Effector memory CD4-positive, alpha-beta T cell (primary cell): Measurements from ENCODE around the gene E4F1.

ENCODE experiments used
- DNase-seq, 3 donors: peaks; one replicate each; pipeline ENCODE4 v3.0.0-alpha.2; 2020
- H3K27ac ChIP-seq: 2 replicates; pipeline ENCODE4 v1.7.0; 2013; ENCODE audit warnings: mild to moderate bottlenecking, low read length, moderate library complexity; ENCODE audit not compliant: insufficient read depth, poor library complexity, severe bottlenecking
- H3K27me3 ChIP-seq: replicated peaks from 2 replicates; pipeline ENCODE4 v1.7.0; 2013; ENCODE audit warnings: mild to moderate bottlenecking, low read length; ENCODE audit not compliant: insufficient read depth, control insufficient read depth, poor library complexity, severe bottlenecking
- H3K36me3 ChIP-seq: 2 replicates; pipeline ENCODE4 v1.7.0; 2013; ENCODE audit warnings: mild to moderate bottlenecking, low read length, moderate library complexity; ENCODE audit not compliant: control insufficient read depth, insufficient read depth
- H3K4me1 ChIP-seq: 2 replicates; pipeline ENCODE4 v1.7.0; 2013; ENCODE audit warnings: low read length, mild to moderate bottlenecking; ENCODE audit not compliant: control insufficient read depth, insufficient read depth, poor library complexity, severe bottlenecking
- H3K4me3 ChIP-seq: 2 replicates; pipeline ENCODE4 v1.7.0; 2013; ENCODE audit warnings: low read length, low read depth, mild to moderate bottlenecking; ENCODE audit not compliant: insufficient read depth, poor library complexity, severe bottlenecking
- H3K9me3 ChIP-seq: 2 replicates; pipeline ENCODE4 v1.7.0; 2013; ENCODE audit warnings: mild to moderate bottlenecking, low read length, moderate library complexity; ENCODE audit not compliant: control insufficient read depth

The E4F1 gene

DNA sequence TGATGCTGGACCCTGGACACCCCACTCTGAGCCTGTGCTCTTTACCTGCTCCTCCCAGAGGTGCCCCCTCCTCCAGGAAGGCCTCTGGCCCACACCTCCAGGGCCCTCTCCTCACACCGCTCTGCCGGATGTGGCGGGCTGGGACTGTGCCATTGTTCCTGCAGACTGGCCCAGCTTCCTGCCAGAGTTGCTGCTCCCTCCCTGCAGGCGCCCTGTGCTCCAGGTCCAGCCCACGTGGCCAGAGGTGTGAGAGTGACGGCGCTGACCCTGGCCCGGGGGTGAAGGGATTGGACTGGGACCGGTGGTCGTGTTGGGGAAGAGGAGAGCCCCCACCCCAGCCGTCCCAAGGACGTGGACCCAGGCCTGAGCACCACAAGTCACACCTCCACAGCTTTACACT lies 5.7 kb downstream of the E4F1 start:
- no peak overlapping the region for H3K4me3 ChIP-seq
- no peak for DNase-seq
- no peak overlapping the region for H3K27ac ChIP-seq
- peaks cover 60% of the 10 kb centered on the region for H3K36me3 ChIP-seq
- no peaks in the 10 kb centered on the region for H3K27me3 ChIP-seq
- no peaks in the 10 kb centered on the region for H3K9me3 ChIP-seq
- peaks cover 2% of the 10 kb centered on the region for H3K4me1 ChIP-seq

DNA sequence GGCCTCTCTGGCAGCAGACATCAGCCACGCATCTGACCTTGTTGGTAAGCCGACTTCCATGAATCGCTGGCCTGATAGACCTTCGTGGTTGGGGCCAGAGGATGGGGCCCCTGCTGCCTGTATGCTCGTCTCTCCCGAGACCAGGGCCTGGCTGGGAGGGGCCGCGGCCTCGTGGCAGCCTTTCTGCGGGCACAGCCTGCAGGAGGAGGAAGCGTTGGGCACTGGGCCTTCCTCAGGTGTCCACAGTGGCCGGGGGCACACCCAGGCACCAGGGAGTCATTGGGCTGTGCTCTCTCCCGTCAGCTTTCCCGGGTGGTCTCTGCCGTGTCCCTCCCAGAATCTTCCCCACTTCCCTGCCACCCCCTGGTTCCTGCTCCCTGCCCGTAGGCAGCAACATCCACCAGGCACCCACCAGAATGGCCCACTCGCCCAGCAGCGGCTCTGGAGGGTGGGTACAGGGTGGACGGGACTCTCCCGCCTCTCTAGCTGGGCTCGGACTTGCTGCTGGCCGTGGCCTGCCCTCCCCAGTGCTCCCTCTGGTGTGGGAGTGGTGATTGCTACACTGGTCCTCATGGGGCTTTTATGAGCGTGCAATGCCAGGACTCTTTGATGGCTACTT lies 6.3 kb downstream of the E4F1 start:
- Histone ChIP-seq H3K36me3 (peaks cover 67% of the 10 kb centered on the region), H3K27me3 (no peaks in the 10 kb centered on the region), H3K9me3 (no peaks in the 10 kb centered on the region), H3K27ac (no peak overlapping the region), H3K4me1 (no peaks in the 10 kb centered on the region), H3K4me3 (no peak overlapping the region)
- no peak for DNase-seq

DNA sequence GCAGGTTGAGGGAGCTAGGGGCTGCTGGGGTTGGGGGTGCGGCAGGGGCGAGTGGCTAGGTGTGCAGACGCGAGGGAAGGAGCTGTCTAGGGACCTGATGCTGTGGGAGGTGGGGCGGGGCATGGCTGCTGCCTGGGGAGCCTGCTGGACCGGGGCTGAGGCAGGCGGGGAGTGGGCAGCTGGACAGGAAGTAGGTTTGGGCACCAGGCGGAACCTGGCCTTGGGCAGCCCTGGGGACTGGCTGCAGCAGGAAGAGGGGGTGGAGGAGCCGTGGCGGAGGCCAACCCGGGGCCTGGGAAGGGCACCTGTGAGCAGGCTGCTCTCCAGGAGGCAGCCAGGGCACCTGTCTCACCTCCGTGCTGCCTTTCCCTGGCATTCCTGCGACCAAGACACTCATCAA lies 7.0 kb downstream of the E4F1 start:
- Histone ChIP-seq H3K27me3 (no peaks in the 10 kb centered on the region), H3K27ac (no peak overlapping the region), H3K4me1 (no peaks in the 10 kb centered on the region), H3K36me3 (peaks cover 73% of the 10 kb centered on the region), H3K9me3 (no peaks in the 10 kb centered on the region), H3K4me3 (no peak overlapping the region)
- DNase-seq = no peak

DNA sequence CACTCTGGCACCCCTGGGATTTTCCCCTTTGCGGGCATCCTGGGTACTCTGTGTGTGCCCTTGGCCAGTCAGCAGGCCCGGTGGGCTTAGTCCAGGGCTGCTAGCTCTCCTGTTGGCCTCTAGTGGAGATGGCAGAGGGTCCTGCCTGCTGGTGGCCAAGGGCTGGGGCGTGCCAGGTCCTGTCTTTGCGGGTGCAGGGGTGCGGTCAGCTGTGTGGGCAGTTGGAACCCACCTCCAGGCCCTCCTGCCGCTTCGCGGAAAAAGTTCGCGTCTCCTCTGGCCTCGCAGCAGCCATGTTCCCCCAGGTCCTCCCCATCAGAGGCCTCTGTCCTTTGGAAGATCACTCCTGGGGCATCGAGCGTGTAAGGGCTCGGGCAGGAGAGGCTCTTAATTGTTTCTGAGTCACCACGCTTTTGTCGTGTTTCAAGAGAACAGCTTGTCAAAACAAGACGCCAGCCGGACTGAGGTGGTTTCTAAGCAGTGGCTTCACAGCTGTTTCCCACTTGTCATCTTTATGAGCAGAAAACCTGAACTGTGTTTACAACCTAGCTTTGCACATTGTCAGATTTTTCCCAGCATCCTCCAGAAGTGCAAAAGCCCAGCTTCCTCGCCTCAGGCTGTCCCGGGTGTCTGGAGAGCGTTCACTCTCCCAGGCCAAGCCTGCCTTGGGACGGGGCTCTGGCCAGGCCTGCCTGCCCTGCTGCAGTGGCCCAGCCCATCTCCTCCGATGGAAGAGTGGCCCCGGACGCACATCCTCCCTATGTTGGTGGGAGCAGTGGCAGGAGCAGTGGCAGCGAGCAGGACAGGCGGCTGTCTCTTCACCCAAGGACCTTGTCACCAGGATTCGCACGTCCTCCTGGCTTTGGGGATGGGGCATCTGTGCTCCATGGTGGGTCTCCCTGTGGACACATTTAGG lies 7.9 kb downstream of the E4F1 start:
- no peak for DNase-seq
- Histone ChIP-seq H3K27me3 (peaks cover 3% of the 10 kb centered on the region), H3K36me3 (peaks cover 75% of the 10 kb centered on the region), H3K4me3 (no peak overlapping the region), H3K27ac (no peak overlapping the region), H3K9me3 (no peaks in the 10 kb centered on the region), H3K4me1 (peaks cover 2% of the 10 kb centered on the region)

DNA sequence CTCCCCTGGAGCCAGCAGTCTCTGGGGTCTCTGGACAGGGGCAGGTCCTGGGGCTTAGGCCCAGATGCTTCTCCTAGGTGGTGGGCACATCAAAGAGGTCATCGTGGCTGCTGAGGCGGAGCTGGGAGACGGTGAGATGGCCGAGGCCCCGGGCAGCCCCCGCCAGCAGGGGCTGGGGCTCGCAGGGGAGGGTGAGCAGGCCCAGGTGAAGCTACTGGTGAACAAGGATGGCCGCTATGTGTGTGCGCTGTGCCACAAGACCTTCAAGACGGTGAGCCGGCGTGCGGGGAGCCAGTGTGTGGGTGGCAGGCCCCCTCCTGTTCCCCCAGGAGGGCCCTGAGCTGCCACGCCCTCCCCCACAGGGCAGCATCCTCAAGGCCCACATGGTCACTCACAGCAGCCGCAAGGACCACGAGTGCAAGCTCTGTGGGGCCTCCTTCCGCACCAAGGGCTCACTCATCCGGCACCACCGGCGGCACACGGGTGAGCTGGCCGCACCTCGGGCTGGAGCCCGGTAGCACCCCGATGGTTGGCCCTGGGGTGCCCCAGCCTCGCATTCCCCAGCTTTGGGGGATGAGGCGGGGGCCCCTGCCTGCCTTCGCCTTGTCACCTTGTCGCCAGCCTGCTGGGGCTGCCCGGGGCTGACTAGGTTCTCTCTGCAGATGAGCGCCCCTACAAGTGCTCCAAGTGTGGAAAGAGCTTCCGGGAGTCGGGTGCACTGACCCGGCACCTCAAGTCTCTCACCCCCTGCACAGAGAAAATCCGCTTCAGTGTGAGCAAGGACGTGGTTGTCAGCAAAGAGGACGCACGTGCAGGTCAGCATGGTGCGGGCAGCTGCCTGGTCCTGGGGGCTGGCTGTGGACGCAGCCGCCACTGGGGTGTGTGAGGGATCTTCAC lies 9.0 kb downstream of the E4F1 start:
- Histone ChIP-seq H3K27ac (no peak overlapping the region), H3K9me3 (no peaks in the 10 kb centered on the region), H3K4me3 (no peak overlapping the region), H3K27me3 (peaks cover 7% of the 10 kb centered on the region), H3K36me3 (peaks cover 75% of the 10 kb centered on the region), H3K4me1 (peaks cover 11% of the 10 kb centered on the region)
- no peak for DNase-seq

DNA sequence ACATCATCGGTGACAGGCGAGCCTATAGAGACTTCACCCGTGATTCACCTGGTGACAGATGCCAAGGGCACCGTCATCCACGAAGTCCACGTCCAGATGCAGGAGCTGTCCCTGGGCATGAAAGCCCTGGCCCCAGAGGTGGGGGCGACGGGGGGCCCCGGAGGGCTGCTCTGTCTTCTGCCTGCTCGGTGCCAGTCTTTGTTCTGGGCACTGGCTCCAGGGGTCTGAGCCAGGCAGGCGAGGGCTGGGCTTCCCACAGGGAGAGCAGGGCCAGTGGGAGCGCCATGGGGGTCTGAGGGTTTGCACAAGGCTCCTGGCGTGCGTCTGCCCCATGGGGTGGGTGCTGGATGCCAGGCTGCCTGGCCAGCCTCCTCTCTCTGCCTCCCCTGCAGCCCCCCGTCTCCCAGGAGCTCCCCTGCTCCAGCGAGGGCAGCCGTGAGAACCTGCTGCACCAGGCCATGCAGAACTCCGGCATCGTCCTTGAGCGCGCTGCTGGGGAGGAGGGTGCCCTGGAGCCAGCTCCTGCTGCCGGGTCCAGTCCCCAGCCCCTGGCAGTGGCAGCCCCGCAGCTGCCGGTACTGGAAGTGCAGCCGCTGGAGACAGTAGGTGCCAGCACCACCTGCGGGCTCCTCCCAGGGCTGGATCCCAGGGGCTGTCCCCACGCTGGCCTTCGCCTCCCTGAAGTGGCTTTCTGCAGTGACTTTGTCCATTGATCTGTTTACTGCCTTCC lies 9.8 kb downstream of the E4F1 start:
- DNase-seq = no peak
- H3K36me3 ChIP-seq = peaks cover 73% of the 10 kb centered on the region
- H3K4me3 ChIP-seq = no peak overlapping the region
- no peak overlapping the region for H3K27ac ChIP-seq
- peaks cover 7% of the 10 kb centered on the region for H3K27me3 ChIP-seq
- H3K9me3 ChIP-seq = no peaks in the 10 kb centered on the region
- H3K4me1 ChIP-seq = peaks cover 11% of the 10 kb centered on the region

DNA sequence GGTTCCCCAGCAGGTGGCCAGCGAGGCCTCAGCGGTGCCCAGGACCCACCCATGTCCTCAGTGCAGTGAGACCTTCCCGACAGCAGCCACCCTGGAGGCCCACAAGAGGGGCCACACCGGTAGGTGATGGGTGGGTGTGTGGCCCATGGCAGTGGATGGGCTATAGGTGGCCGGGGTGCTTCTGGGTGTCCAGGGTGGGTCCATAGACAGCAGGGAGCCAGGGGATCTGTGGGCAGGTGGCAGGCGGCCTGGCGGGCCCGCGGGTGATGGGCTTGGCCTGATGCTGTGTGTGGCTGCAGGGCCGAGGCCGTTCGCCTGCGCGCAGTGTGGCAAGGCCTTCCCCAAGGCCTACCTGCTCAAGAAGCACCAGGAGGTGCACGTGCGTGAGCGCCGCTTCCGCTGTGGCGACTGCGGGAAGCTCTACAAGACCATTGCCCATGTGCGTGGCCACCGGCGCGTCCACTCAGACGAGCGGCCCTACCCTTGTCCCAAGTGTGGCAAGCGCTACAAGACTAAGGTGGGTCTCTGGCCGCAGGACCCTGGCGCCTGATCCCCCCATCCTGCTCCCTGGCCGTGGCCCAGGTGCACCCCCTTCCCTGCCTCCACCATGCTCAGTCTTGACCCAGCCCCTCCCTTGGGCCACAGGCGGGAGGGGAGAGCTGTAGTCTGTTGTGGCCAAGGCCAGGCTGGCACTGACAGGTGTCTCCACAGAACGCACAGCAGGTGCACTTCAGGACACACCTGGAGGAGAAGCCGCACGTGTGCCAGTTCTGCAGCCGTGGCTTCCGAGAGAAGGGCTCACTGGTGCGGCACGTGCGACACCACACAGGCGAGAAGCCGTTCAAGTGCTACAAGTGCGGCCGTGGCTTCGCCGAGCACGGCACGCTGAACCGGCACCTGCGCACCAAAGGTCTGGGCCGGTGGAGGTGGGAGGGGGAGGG lies 10.8 kb downstream of the E4F1 start:
- Histone ChIP-seq H3K9me3 (no peaks in the 10 kb centered on the region), H3K36me3 (peaks cover 64% of the 10 kb centered on the region), H3K27me3 (peaks cover 7% of the 10 kb centered on the region), H3K4me1 (peaks cover 11% of the 10 kb centered on the region), H3K4me3 (no peak overlapping the region), H3K27ac (no peak overlapping the region)
- no peak for DNase-seq

DNA sequence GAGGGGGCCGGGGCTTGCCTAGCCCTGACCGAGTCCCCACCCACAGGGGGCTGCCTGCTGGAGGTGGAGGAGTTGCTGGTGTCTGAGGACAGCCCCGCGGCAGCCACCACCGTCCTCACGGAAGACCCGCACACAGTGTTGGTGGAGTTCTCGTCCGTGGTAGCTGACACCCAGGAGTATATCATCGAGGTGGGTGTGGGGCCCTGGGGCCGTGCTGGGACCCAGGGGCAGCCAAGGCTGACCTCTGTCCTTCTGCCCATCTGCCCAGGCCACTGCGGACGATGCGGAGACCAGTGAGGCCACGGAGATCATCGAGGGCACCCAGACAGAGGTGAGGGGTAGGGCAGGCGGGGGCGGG lies 11.4 kb downstream of the E4F1 start:
- H3K4me1 ChIP-seq = peaks cover 11% of the 10 kb centered on the region
- H3K27me3 ChIP-seq = peaks cover 7% of the 10 kb centered on the region
- DNase-seq = no peak
- H3K4me3 ChIP-seq = no peak overlapping the region
- no peak overlapping the region for H3K27ac ChIP-seq
- no peaks in the 10 kb centered on the region for H3K9me3 ChIP-seq
- peaks cover 57% of the 10 kb centered on the region for H3K36me3 ChIP-seq

DNA sequence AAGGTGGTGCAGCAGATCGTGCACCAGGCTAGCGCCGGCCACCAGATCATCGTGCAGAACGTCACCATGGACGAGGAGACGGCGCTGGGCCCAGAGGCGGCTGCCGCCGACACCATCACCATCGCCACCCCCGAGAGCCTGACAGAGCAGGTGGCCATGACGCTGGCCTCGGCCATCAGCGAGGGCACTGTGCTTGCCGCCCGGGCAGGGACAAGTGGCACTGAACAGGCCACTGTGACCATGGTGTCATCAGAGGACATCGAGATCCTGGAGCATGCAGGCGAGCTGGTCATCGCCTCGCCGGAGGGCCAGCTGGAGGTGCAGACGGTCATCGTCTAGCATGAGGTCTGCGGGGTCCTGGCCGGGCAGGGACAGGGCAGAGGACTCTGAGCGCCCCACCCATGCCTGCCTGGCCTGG lies 11.9 kb downstream of the E4F1 start:
- no peaks in the 10 kb centered on the region for H3K9me3 ChIP-seq

More for the DNA sequence above, 11.9 kb downstream of the E4F1 start:
- Histone ChIP-seq H3K4me3 (no peak overlapping the region), H3K27ac (no peak overlapping the region), H3K4me1 (peaks cover 11% of the 10 kb centered on the region), H3K36me3 (peaks cover 53% of the 10 kb centered on the region), H3K27me3 (peaks cover 7% of the 10 kb centered on the region)
- no peak for DNase-seq
